ENCODE data around the gene DTNB.

The DTNB gene

GRCh38 chr2:25339211-25339674 is 334.1 kb downstream of the DTNB start:
- no peaks in the 10 kb centered on the region for H3K27me3 ChIP-seq
- H3K4me3 ChIP-seq = no peak overlapping the region; a peak in 1 of 20 replicates
- no peaks in the 10 kb centered on the region for H3K9me3 ChIP-seq (replicated peaks in 1 of 11)
- TF ChIP-seq Cebpa-rat (IDR thresholded peaks at IDR 0.05) = no peak
- H3K27ac ChIP-seq = no peak overlapping the region
- H3K36me3 ChIP-seq = peaks cover 0 to 8% (median 0%) of the 10 kb centered on the region in 11 experiments; a peak in 3 of 22 replicates
- H4K20me1 ChIP-seq = peaks cover 54 to 63% (median 62%) of the 10 kb centered on the region in 11 experiments
- H3K4me2 ChIP-seq = peak overlapping the region; percentile 82 to 96 (median 89); a peak in 20 of 22 replicates
- H3K4me1 ChIP-seq = peaks cover 64 to 70% (median 67%) of the 10 kb centered on the region in 10 experiments
- peak overlapping the region in 4 of 11 experiments; percentile 1 to 86 (median 38); a peak in 2 of 22 replicates for H3K9ac ChIP-seq

GRCh38 chr2:25338401-25338800 is 335.0 kb downstream of the DTNB start:
- TF ChIP-seq Cebpa-rat (IDR thresholded peaks at IDR 0.05) = no peak

GRCh38 chr2:25337891-25338290 is 335.5 kb downstream of the DTNB start:
- Histone ChIP-seq H3K27ac (no peak overlapping the region; a peak in 1 of 22 replicates), H3K4me1 (peaks cover 68 to 79% (median 75%) of the 10 kb centered on the region in 10 experiments), H3K36me3 (peaks cover 0 to 8% (median 0%) of the 10 kb centered on the region in 11 experiments; a peak in 3 of 22 replicates), H3K9ac (peak overlapping the region in 4 of 11 experiments; percentile 1 to 47 (median 16); a peak in 4 of 22 replicates), H3K4me3 (no peak overlapping the region), H4K20me1 (peaks cover 65 to 77% (median 75%) of the 10 kb centered on the region in 11 experiments), H3K9me3 (replicated peaks in 1 of 11) (no peaks in the 10 kb centered on the region), H3K4me2 (peak overlapping the region; percentile 40 to 96 (median 85); a peak in 19 of 22 replicates), H3K27me3 (no peaks in the 10 kb centered on the region)
- no peak for TF ChIP-seq Cebpa-rat (IDR thresholded peaks at IDR 0.05)

More at GRCh38 chr2:25338401-25338800, 335.0 kb downstream of the DTNB start:
- peaks cover 63 to 72% (median 70%) of the 10 kb centered on the region in 11 experiments for H4K20me1 ChIP-seq
- no peaks in the 10 kb centered on the region for H3K27me3 ChIP-seq
- no peak overlapping the region for H3K4me3 ChIP-seq
- peak overlapping the region; percentile 40 to 96 (median 85); a peak in 21 of 22 replicates for H3K4me2 ChIP-seq
- H3K36me3 ChIP-seq = peaks cover 0 to 8% (median 0%) of the 10 kb centered on the region in 11 experiments; a peak in 3 of 22 replicates
- H3K4me1 ChIP-seq = peaks cover 67 to 79% (median 75%) of the 10 kb centered on the region in 10 experiments
- peak overlapping the region in 4 of 11 experiments; percentile 1 to 47 (median 16); a peak in 4 of 22 replicates for H3K9ac ChIP-seq
- H3K9me3 ChIP-seq (replicated peaks in 1 of 11) = no peaks in the 10 kb centered on the region
- H3K27ac ChIP-seq = peak overlapping the region in 1 of 11 experiments; percentile 31; a peak in 2 of 22 replicates

- H3K4me1 ChIP-seq = peaks cover 69 to 81% (median 74%) of the 10 kb centered on the region in 10 experiments
- no peak for TF ChIP-seq Cebpa-rat (IDR thresholded peaks at IDR 0.05)
- no peaks in the 10 kb centered on the region for H3K27me3 ChIP-seq
- no peak overlapping the region for H3K27ac ChIP-seq
- peaks cover 71 to 83% (median 81%) of the 10 kb centered on the region in 11 experiments for H4K20me1 ChIP-seq
- H3K4me2 ChIP-seq = peak overlapping the region; percentile 13 to 96 (median 85); a peak in 17 of 22 replicates
- peak overlapping the region in 2 of 11 experiments; percentile 3 to 47; a peak in 3 of 22 replicates for H3K9ac ChIP-seq
- peaks cover 0 to 8% (median 0%) of the 10 kb centered on the region in 11 experiments; a peak in 3 of 22 replicates for H3K36me3 ChIP-seq
- no peaks in the 10 kb centered on the region for H3K9me3 ChIP-seq (replicated peaks in 1 of 11)
- H3K4me3 ChIP-seq = no peak overlapping the region
Measured at GRCh38 chr2:25337276-25337675, 336.1 kb downstream of the DTNB start.

GRCh38 chr2:25336383-25336841 is 337.0 kb downstream of the DTNB start:
- peaks cover 79 to 91% (median 89%) of the 10 kb centered on the region in 11 experiments for H4K20me1 ChIP-seq
- peak overlapping the region in 10 of 11 experiments; percentile 12 to 91 (median 58); a peak in 14 of 22 replicates for H3K4me2 ChIP-seq

GRCh38 chr2:25335971-25336370 is 337.4 kb downstream of the DTNB start:
- Histone ChIP-seq H3K9ac (peak overlapping the region in 3 of 11 experiments; percentile 11 to 38 (median 30); a peak in 2 of 22 replicates), H3K4me1 (peaks cover 75 to 89% (median 83%) of the 10 kb centered on the region in 10 experiments), H3K4me3 (no peak overlapping the region), H3K27me3 (no peaks in the 10 kb centered on the region), H3K27ac (no peak overlapping the region), H3K36me3 (peaks cover 0 to 11% (median 0%) of the 10 kb centered on the region in 11 experiments; a peak in 4 of 22 replicates), H4K20me1 (peaks cover 83 to 96% (median 94%) of the 10 kb centered on the region in 11 experiments), H3K4me2 (peak overlapping the region; percentile 12 to 91 (median 54); a peak in 19 of 22 replicates), H3K9me3 (replicated peaks in 1 of 11) (no peaks in the 10 kb centered on the region)
- no peak for TF ChIP-seq Cebpa-rat (IDR thresholded peaks at IDR 0.05)

More at GRCh38 chr2:25336383-25336841, 337.0 kb downstream of the DTNB start:
- peaks cover 74 to 89% (median 81%) of the 10 kb centered on the region in 10 experiments for H3K4me1 ChIP-seq
- no peak for TF ChIP-seq Cebpa-rat (IDR thresholded peaks at IDR 0.05)
- H3K27me3 ChIP-seq = no peaks in the 10 kb centered on the region
- H3K9ac ChIP-seq = peak overlapping the region in 3 of 11 experiments; percentile 6 to 38 (median 30); a peak in 1 of 22 replicates
- no peak overlapping the region for H3K4me3 ChIP-seq
- H3K27ac ChIP-seq = no peak overlapping the region
- no peaks in the 10 kb centered on the region for H3K9me3 ChIP-seq (replicated peaks in 1 of 11)
- H3K36me3 ChIP-seq = peaks cover 0 to 8% (median 0%) of the 10 kb centered on the region in 11 experiments; a peak in 3 of 22 replicates

GRCh38 chr2:25335204-25335603 is 338.2 kb downstream of the DTNB start:
- Histone ChIP-seq H3K4me3 (no peak overlapping the region), H3K36me3 (peaks cover 0 to 17% (median 0%) of the 10 kb centered on the region in 11 experiments; a peak in 4 of 22 replicates), H3K9ac (0 out of 22 replicates have a peak overlapping the region, but pooled peaks of 1 of the 11 experiments have one; percentile 22), H4K20me1 (peaks cover 91 to 100% (median 98%) of the 10 kb centered on the region in 11 experiments), H3K4me1 (peaks cover 71 to 87% (median 85%) of the 10 kb centered on the region in 10 experiments), H3K4me2 (peak overlapping the region; percentile 12 to 91 (median 41); a peak in 15 of 22 replicates), H3K27ac (no peak overlapping the region), H3K9me3 (replicated peaks in 1 of 11) (no peaks in the 10 kb centered on the region), H3K27me3 (no peaks in the 10 kb centered on the region)
- no peak for TF ChIP-seq Cebpa-rat (IDR thresholded peaks at IDR 0.05)

- H3K4me2 ChIP-seq = peak overlapping the region; percentile 15 to 85 (median 59); a peak in 21 of 22 replicates
- no peaks in the 10 kb centered on the region for H3K27me3 ChIP-seq
- no peaks in the 10 kb centered on the region for H3K9me3 ChIP-seq (replicated peaks in 1 of 11)
- peak overlapping the region in 2 of 11 experiments; percentile 22 to 24; a peak in 1 of 22 replicates for H3K9ac ChIP-seq
- H3K4me3 ChIP-seq = no peak overlapping the region
- no peak overlapping the region for H3K27ac ChIP-seq
- no peak for TF ChIP-seq Cebpa-rat (IDR thresholded peaks at IDR 0.05)
- peaks cover 85 to 100% (median 98%) of the 10 kb centered on the region in 11 experiments for H4K20me1 ChIP-seq
- H3K36me3 ChIP-seq = peaks cover 0 to 17% (median 0%) of the 10 kb centered on the region in 11 experiments; a peak in 5 of 22 replicates
- peaks cover 64 to 80% (median 77%) of the 10 kb centered on the region in 10 experiments for H3K4me1 ChIP-seq
Measured at GRCh38 chr2:25334482-25334881, 338.9 kb downstream of the DTNB start.
